NCI-H526 (cell line): ENCODE measurements around the gene TARS2.

ENCODE experiments used
- DNase-seq, 2 experiments: peaks; one replicate each; lab custom pipeline; 2025; lab: John Stamatoyannopoulos, UW

TARS2 gene

DNA sequence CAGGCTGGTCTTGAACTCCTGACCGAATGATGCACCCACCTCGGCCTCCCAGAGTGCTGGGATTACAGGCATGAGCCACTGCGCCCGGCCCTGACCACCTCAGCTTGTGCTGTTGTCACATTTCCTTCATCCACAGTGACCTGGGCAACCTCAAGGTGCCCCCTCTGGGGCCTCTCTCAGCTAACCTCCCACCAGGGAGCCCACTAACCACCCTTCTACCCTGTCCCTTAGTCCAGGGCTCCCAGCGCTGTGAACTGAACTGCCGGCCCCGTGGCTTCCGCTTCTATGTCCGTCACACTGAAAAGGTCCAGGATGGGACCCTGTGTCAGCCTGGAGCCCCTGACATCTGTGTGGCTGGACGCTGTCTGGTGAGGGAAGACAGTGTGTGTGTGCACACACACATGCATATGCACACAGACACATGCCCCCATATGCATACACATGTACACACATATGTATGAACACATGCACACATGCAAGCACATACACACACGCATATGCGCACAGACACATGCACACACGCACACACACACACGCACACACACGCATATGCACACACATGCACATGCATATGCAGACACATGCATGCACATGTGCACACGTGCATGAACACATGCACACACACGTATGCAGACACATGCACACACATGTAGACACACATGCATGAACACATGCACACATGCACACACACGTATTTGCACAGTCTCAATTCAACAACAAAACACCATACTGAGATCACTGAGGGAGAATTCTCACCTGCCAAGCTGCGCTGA is 68.2 kb downstream of the TARS2 start:
- DNase-seq, result no peak

DNA sequence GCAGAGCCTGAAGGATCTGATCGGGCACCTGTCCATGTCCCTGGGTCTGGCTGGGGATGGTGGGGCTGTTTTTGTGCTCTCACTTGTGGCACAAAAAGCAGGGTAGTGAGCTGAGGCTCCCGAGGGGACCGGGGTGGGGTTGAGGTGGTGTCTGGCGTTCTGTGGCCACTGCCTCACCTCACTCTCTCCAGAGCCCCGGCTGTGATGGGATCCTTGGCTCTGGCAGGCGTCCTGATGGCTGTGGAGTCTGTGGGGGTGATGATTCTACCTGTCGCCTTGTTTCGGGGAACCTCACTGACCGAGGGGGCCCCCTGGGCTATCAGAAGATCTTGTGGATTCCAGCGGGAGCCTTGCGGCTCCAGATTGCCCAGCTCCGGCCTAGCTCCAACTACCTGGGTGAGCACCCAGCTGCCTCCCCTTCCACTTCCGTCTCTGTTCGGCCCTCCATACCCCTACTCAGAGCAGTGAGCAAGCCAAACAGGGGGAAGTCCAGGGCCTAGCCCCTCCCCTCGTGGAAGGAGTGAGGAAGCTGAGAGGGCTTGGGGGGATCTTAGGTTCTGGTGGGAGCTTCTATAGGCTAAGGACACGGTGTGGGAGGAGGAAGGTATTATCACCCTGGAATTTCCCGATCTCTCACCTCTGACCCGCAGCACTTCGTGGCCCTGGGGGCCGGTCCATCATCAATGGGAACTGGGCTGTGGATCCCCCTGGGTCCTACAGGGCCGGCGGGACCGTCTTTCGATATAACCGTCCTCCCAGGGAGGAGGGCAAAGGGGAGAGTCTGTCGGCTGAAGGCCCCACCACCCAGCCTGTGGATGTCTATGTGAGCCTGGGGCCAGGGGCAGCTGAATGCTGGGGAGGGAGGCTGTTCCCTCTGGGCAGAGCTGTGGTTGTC is 69.0 kb downstream of the TARS2 start:
- no peak for DNase-seq

DNA sequence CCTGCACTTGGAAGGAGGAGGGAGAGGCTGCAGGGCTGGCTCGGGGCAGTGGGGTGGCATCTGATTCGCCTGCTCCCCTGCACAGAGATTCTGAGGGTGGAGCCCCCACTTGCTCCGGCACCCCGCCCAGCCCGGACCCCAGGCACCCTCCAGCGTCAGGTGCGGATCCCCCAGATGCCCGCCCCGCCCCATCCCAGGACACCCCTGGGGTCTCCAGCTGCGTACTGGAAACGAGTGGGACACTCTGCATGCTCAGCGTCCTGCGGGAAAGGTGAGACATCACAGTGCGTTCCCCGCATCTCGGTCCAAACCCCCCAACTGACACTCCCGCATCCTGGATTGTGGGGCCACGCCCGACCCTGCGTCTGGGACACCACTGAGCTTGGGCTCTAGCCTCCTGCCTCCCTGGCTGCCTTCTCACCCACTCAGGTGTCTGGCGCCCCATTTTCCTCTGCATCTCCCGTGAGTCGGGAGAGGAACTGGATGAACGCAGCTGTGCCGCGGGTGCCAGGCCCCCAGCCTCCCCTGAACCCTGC is 69.9 kb downstream of the TARS2 start:
- no peak for DNase-seq
